HepG2 (cell line): Measurements from ENCODE around the gene FOXN3. TPM values are rescaled to one million over a fixed set of nuclear protein-coding genes. Genes with fewer than 3 reads are reported as not detected.

Experiments used
- ATAC-seq: fragments of 200-7000 bp; cut with Tn5 transposase; 3 replicates; pipeline ENCODE4 v1.9.1; 2020; ENCODE audit warnings: mild to moderate bottlenecking, moderate library complexity
- BruUV-seq: library from RNA; stranded (reverse); fragments of 400-500 nt; replicated peaks from 2 replicates; lab custom pipeline; 2021; lab: Mats Ljungman, UMichigan
- CTCF ChIA-PET: fragments of 300-600 bp; formaldehyde crosslinking; extraction: SDS; loops from one replicate; lab custom pipeline; 2021; ENCODE audit warnings: low total read pairs, inconsistent platforms, low intra/inter-chr PET ratio; lab: Yijun Ruan, JAX
- POLR2A ChIA-PET: fragments of 350-600 bp; sonication (Branson Sonifier 250); formaldehyde crosslinking; loops from one replicate; lab custom pipeline; 2020; ENCODE audit warnings: antibody characterized with exemption, inconsistent platforms; lab: Yijun Ruan, JAX
- DNase-seq: peaks from one replicate; pipeline ENCODE4 v3.0.0-alpha.2; 2015; ENCODE audit warnings: low spot score
- FAIRE-seq: peaks from 3 replicates; lab custom pipeline; 2011; peaks lifted over from hg19 to GRCh38; lab: Jason Lieb, UNC
- H2AFZ ChIP-seq: one replicate; pipeline ENCODE4 v1.6.1; 2011; ENCODE audit warnings: low read length, inconsistent platforms
- H3K27ac ChIP-seq: fragments of 300-600 bp; 3 replicates; pipeline ENCODE4 v1.8.0; 2011; ENCODE audit warnings: mixed run types, mild to moderate bottlenecking, mixed read lengths, low read length, inconsistent platforms; ENCODE audit not compliant: insufficient read depth; ENCODE audit errors: extremely low read length
- H3K27me3 ChIP-seq, 2 experiments: fragments of 200-600 bp in 1 of 2; 2 replicates in 1 of 2; 3 replicates in 1 of 2; pipeline versions ENCODE4 v1.6.0 to v1.8.0; 2011; ENCODE audit warnings: low read length in 2 of 2, mild to moderate bottlenecking in 2 of 2, moderate library complexity in 2 of 2, inconsistent platforms in 1 of 2; ENCODE audit not compliant: insufficient read depth in 2 of 2, control insufficient read depth in 1 of 2
- H3K36me3 ChIP-seq, 2 experiments: fragments of 200-600 bp in 1 of 2; replicated peaks in 1 of 2; 2 replicates in 1 of 2; 3 replicates in 1 of 2; pipeline versions ENCODE4 v1.5.1 to v1.8.0; 2011; ENCODE audit warnings: low read length in 2 of 2, inconsistent platforms in 1 of 2; ENCODE audit not compliant: insufficient read depth in 2 of 2, control insufficient read depth in 1 of 2
- H3K4me1 ChIP-seq: 2 replicates; pipeline ENCODE4 v1.5.1; 2012; ENCODE audit warnings: low read length, inconsistent platforms; ENCODE audit not compliant: insufficient read depth
- H3K4me2 ChIP-seq: 2 replicates; pipeline ENCODE4 v1.6.0; 2011; ENCODE audit warnings: low read depth, low read length, inconsistent platforms
- H3K4me3 ChIP-seq, 3 experiments: fragments of 200-600 bp in 1 of 3; sonication (generic), shearing (Covaris generic) in 1 of 3; replicated peaks in 1 of 3; 2 replicates each; pipeline ENCODE4 v1.5.1; 2011 to 2016; ENCODE audit warnings: low read length in 3 of 3, inconsistent platforms in 2 of 3, low read depth in 2 of 3, mild to moderate bottlenecking in 2 of 3, control low read depth in 1 of 3, mixed read lengths in 1 of 3; ENCODE audit not compliant: insufficient read depth in 1 of 3
- H3K79me2 ChIP-seq: one replicate; pipeline ENCODE4 v1.6.1; 2011; ENCODE audit warnings: low read length, inconsistent platforms; ENCODE audit not compliant: insufficient read depth
- H3K9ac ChIP-seq: 2 replicates; pipeline ENCODE4 v1.6.0; 2011; ENCODE audit warnings: mild to moderate bottlenecking, low read depth, low read length, inconsistent platforms; ENCODE audit not compliant: insufficient read depth
- H3K9me3 ChIP-seq: 2 replicates; pipeline ENCODE4 v1.5.1; 2012; ENCODE audit warnings: mild to moderate bottlenecking, low read length
- H4K20me1 ChIP-seq: 2 replicates; pipeline ENCODE4 v1.6.0; 2011; ENCODE audit warnings: inconsistent platforms, mild to moderate bottlenecking, low read length, moderate library complexity; ENCODE audit not compliant: insufficient read depth
- CREM ChIP-seq, 2 experiments: sonication (generic) in 1 of 2; formaldehyde crosslinking in 1 of 2; IDR thresholded peaks; 2 replicates each; pipeline versions ENCODE4 v1.4.0 to v1.6.1; 2016 to 2020; ENCODE audit warnings: antibody characterized with exemption in 1 of 2, mild to moderate bottlenecking in 1 of 2, missing genetic modification reagents in 1 of 2
- LCORL ChIP-seq, 2 experiments: fragments of 450-650 bp in 1 of 2; sonication (generic) in 1 of 2; formaldehyde crosslinking in 1 of 2; IDR thresholded peaks; 2 replicates each; pipeline versions ENCODE4 v1.5.0 to v1.6.1; 2017 to 2020; ENCODE audit warnings: antibody characterized with exemption in 1 of 2, missing genetic modification reagents in 1 of 2
- MBNL3 ChIP-seq: fragments of 250-450 bp; sonication (Bioruptor Pico); conservative IDR thresholded peaks from 2 replicates; pipeline ENCODE4 v1.8.0; 2022; ENCODE audit warnings: mild to moderate bottlenecking, inconsistent platforms
- NBN ChIP-seq: fragments of 450-650 bp; conservative IDR thresholded peaks from 2 replicates; pipeline ENCODE4 v1.6.1; 2017
- RXRA ChIP-seq: sonication (generic); formaldehyde crosslinking; IDR thresholded peaks from 2 replicates; pipeline ENCODE4 v1.5.1; 2020; ENCODE audit warnings: missing genetic modification reagents
- SOX13 ChIP-seq, 3 experiments: fragments of 450-650 bp in 1 of 3; sonication (generic) in 1 of 3; formaldehyde crosslinking in 1 of 3; IDR thresholded peaks in 2 of 3; conservative IDR thresholded peaks in 1 of 3; 2 replicates each; pipeline versions ENCODE4 v1.5.0 to v1.6.1; 2016 to 2020; ENCODE audit warnings: antibody characterized with exemption in 1 of 3, mild to moderate bottlenecking in 1 of 3, missing compliant biosample characterization in 1 of 3, missing genetic modification reagents in 1 of 3, moderate library complexity in 1 of 3
- TSC22D2 ChIP-seq: sonication (generic); formaldehyde crosslinking; IDR thresholded peaks from 2 replicates; pipeline ENCODE4 v1.5.1; 2020; ENCODE audit warnings: missing genetic modification reagents, mild to moderate bottlenecking, borderline replicate concordance
- ZNF260 ChIP-seq: sonication (generic); formaldehyde crosslinking; IDR thresholded peaks from 2 replicates; pipeline ENCODE4 v1.4.0; 2020; ENCODE audit warnings: missing genetic modification reagents, low read depth, mild to moderate bottlenecking, borderline replicate concordance
- ZNF713 ChIP-seq: sonication (generic); formaldehyde crosslinking; IDR thresholded peaks from 2 replicates; pipeline ENCODE4 v1.4.0; 2020; ENCODE audit warnings: mild to moderate bottlenecking, missing genetic modification reagents
- ZNF720 ChIP-seq: sonication (generic); formaldehyde crosslinking; IDR thresholded peaks from 2 replicates; pipeline ENCODE4 v1.4.0; 2020; ENCODE audit warnings: missing genetic modification reagents
- WGBS: methylation state at CpG from one replicate; pipeline ENCODE4 v1.1.6; 2017; ENCODE audit warnings: low lambda C conversion rate; 5-methylcytosine and 5-hydroxymethylcytosine counted together
- in situ Hi-C: cut with HindIII; loops from 2 replicates; pipeline ENCODE4 v1.10.0; 2017; ENCODE audit warnings: low pct_unique_long_range_greater_than_20kb; ENCODE audit not compliant: extremely low pct_ligation_motif_present
- intact Hi-C: fragments of 100-400 bp; cut with micrococcal nuclease; formaldehyde crosslinking; loops from one replicate; pipeline ENCODE4 v1.10.0; 2022; ENCODE audit not compliant: unreplicated experiment
- polyA plus RNA-seq, 8 experiments: library from polyadenylated mRNA; depleted of rRNA in 3 of 8; stranded (reverse) in 7 of 8; unstranded in 1 of 8; fragments of >200 nt; fragmentation: Illumina TruSeq in 4 of 8; extraction: Trizol in 4 of 8; gene quantifications; 2 replicates each; pipeline versions ENCODE4 v1.2.1 to v1.2.3, GENCODE V29; 2011 to 2016; ENCODE audit warnings: low read depth in 4 of 8, missing spikeins in 1 of 8, mixed read lengths in 1 of 8; ENCODE audit not compliant: insufficient read depth in 1 of 8
- total RNA-seq, 5 experiments: library from RNA; depleted of rRNA; stranded (reverse); fragments of >200 nt; fragmentation: Illumina TruSeq; extraction: Trizol; gene quantifications; 2 replicates each; pipeline ENCODE4 v1.2.3, GENCODE V29; 2016; ENCODE audit warnings: low read depth in 1 of 5
- TF ChIP-seq, protein P1 (sequence below): sonication (generic); formaldehyde crosslinking; IDR thresholded peaks from 2 replicates; pipeline ENCODE4 v1.4.0; 2020; ENCODE audit warnings: missing genetic modification reagents
- TF ChIP-seq, protein P2 (sequence below): sonication (generic); formaldehyde crosslinking; IDR thresholded peaks from 2 replicates; pipeline ENCODE4 v1.8.0; 2022; ENCODE audit warnings: missing genetic modification reagents, low read depth, mild to moderate bottlenecking, borderline replicate concordance
- TF ChIP-seq, protein P3 (sequence below): sonication (generic); formaldehyde crosslinking; IDR thresholded peaks from 2 replicates; pipeline ENCODE4 v1.9.0; 2022; ENCODE audit warnings: missing genetic modification reagents, mild to moderate bottlenecking, borderline replicate concordance
- TF ChIP-seq, protein P4 (sequence below): sonication (generic); formaldehyde crosslinking; IDR thresholded peaks from 2 replicates; pipeline ENCODE4 v1.4.0; 2020; ENCODE audit warnings: missing genetic modification reagents, mild to moderate bottlenecking, borderline replicate concordance

Gene FOXN3
- total and polyA plus RNA-seq, 2 of the 13 experiments (the other 11 are each of a cell fraction or from before 2014, with no cell fraction given): 32.4 to 70.2 TPM

DNA sequence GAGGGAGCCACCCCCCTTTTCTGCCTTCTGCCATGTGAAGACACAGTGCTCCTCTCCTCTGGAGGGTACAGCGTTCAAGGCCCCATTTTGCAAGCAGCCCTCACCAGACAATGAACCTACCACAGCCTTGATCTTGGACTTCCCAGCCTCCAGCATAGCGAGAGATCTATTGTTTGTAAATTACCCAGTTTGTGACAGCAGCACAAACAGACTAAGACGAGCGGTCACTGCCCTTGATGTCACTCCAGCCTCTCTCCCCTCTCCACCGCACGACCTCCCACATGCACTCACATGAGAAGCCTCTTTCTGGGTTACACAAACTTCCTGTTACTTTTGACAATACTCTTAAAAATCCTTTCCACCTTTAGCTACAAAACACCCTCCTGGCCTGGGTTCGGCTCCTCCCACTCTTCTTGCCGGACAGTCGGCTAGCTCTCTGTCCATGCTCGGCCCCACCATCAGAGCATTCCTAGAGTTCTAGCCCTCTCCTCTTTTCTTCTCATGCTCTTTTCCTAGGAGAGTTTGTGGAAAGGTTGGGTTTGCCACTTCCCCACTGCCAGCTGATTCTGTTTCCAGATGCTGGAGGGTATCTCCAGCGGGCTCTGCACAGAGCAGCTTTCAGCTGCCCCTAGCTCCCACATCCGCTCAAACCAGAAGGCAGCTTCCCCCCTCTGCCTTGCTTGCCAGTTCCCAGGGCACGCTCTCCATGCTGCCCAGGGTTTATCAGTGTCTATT lies 124.3 kb downstream of the FOXN3 start:
- Histone ChIP-seq H3K4me3 (no peak overlapping the region), H3K4me2 (no peak overlapping the region), H3K36me3 (peaks cover 14 to 62% of the 10 kb centered on the region in 2 experiments), H4K20me1 (peaks cover 18% of the 10 kb centered on the region; the same call in 1 of the 2 replicates), H2AFZ (no peak overlapping the region), H3K79me2 (peaks cover 35% of the 10 kb centered on the region), H3K4me1 (peaks cover 44% of the 10 kb centered on the region), H3K9ac (no peak overlapping the region), H3K9me3 (no peaks in the 10 kb centered on the region), H3K27ac (peak overlapping the region; percentile 11), H3K27me3 (no peaks in the 10 kb centered on the region)
- BruUV-seq: no TSS peak
- ATAC-seq (peak; percentile 61), FAIRE-seq (no peak), DNase-seq (peak; percentile 5)
- intact Hi-C loops: no loop called here
- in situ Hi-C loops: no loop called here
- ChIA-PET POLR2A (no interaction called here), CTCF (no interaction called here)
- WGBS: 68% methylated on average over 12 of the region's 13 CpGs
- TF ChIP-seq ZNF720 (CRISPR knock-in tag) (no peak), ZNF260 (no peak), LCORL (IDR thresholded peaks at IDR 0.05) (no peak), LCORL (CRISPR knock-in tag; IDR thresholded peaks at IDR 0.05) (no peak), NBN (no peak), ZNF713 (CRISPR knock-in tag) (no peak), RXRA (CRISPR knock-in tag) (no peak), CREM (IDR thresholded peaks at IDR 0.05) (peak; percentile 12; the same call in 1 of the 2 replicates), CREM (CRISPR knock-in tag; IDR thresholded peaks at IDR 0.05) (no peak), SOX13 (IDR thresholded peaks at IDR 0.05) (peak; percentile 50; the same call in 1 of the 2 replicates), SOX13 (CRISPR knock-in tag; conservative IDR thresholded peaks at IDR 0.05 in 1 of 2, IDR thresholded peaks at IDR 0.05 in 1 of 2) (peak in 1 of 2 experiments; percentile 88; a peak in 2 of 4 replicates), MBNL3 (CRISPR knock-in tag) (no peak), TSC22D2 (CRISPR knock-in tag) (no peak)
- TF ChIP-seq, protein P1, sequence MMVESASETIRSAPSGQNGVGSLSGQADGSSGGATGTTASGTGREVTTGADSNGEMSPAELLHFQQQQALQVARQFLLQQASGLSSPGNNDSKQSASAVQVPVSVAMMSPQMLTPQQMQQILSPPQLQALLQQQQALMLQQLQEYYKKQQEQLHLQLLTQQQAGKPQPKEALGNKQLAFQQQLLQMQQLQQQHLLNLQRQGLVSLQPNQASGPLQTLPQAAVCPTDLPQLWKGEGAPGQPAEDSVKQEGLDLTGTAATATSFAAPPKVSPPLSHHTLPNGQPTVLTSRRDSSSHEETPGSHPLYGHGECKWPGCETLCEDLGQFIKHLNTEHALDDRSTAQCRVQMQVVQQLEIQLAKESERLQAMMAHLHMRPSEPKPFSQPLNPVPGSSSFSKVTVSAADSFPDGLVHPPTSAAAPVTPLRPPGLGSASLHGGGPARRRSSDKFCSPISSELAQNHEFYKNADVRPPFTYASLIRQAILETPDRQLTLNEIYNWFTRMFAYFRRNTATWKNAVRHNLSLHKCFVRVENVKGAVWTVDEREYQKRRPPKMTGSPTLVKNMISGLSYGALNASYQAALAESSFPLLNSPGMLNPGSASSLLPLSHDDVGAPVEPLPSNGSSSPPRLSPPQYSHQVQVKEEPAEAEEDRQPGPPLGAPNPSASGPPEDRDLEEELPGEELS (CRISPR knock-in tag): 0 out of 2 replicates have a peak, but pooled peaks have one; percentile 30
- TF ChIP-seq, protein P2, sequence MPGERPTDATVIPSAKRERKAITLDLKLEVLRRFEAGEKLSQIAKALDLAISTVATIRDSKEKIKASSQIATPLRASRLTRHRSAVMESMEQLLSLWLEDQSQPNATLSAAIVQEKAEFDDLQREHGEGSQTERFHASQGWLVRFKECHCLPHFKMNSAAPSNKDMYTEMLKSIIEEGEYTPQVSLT: no peak
- TF ChIP-seq, protein P3, sequence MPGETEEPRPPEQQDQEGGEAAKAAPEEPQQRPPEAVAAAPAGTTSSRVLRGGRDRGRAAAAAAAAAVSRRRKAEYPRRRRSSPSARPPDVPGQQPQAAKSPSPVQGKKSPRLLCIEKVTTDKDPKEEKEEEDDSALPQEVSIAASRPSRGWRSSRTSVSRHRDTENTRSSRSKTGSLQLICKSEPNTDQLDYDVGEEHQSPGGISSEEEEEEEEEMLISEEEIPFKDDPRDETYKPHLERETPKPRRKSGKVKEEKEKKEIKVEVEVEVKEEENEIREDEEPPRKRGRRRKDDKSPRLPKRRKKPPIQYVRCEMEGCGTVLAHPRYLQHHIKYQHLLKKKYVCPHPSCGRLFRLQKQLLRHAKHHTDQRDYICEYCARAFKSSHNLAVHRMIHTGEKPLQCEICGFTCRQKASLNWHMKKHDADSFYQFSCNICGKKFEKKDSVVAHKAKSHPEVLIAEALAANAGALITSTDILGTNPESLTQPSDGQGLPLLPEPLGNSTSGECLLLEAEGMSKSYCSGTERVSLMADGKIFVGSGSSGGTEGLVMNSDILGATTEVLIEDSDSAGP: no peak
- TF ChIP-seq, protein P4, sequence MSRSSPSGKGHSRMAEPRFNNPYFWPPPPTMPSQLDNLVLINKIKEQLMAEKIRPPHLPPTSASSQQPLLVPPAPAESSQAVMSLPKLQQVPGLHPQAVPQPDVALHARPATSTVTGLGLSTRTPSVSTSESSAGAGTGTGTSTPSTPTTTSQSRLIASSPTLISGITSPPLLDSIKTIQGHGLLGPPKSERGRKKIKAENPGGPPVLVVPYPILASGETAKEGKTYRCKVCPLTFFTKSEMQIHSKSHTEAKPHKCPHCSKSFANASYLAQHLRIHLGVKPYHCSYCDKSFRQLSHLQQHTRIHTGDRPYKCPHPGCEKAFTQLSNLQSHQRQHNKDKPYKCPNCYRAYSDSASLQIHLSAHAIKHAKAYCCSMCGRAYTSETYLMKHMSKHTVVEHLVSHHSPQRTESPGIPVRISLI (CRISPR knock-in tag): no peak
